GM19372 (cell line): ENCODE results near the gene NSUN6.

Source experiments
- ATAC-seq: cut with Tn5 transposase; IDR thresholded peaks from one replicate; pipeline ENCODE4 v1.9.1; 2021; ENCODE audit warnings: mild to moderate bottlenecking, low read depth, moderate library complexity; ENCODE audit not compliant: unreplicated experiment

NSUN6 gene

DNA sequence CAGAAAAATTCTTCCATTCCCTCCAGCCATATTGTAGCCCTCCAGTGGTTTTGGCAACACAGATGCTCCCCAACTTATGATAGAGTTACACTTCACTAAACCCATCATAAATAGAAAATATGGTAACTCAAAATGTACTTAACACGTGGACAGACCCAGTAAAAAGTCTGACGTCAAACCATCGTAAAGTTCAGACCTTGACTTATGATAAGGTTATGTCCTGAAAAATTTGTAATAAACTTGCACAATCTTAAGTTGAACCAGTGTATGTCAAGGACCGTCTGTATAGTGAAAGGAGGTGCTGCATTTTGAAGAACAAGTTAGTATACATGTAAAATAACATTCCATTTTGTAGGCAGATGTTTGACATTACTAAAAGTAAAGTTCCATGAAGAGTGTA, 142.8 kb downstream of the NSUN6 start:
- ATAC-seq: no peak

DNA sequence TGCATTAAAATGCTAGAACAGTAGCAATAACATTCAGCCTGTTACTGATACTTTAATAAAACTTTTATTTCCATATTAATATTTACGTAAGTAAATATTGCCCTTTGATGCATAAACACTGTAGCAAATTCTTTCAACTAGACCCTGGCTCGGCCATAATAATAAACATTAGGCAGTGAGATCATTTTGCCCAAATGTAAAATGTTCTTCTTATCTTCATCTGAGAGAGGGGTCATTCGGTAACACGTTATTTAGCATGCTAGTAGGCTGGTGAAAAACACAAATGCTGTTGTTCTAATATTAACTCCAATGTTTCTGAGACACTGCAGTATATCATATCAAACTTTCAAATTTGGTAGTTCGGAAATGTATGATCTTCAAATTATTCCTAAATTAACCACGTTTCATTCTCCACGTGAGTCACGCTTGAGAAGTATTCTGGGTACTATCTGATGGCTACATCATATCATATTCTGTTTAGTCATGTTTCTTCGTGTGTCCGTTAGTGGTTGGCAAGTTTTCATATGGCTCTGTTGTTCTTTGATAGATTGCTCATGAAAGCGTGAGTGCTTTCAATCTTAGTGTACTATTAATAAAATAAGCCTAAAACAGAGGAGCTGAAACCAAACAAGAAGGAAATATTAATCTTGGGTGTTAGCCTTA, 145.8 kb downstream of the NSUN6 start:
- ATAC-seq: no peak

DNA sequence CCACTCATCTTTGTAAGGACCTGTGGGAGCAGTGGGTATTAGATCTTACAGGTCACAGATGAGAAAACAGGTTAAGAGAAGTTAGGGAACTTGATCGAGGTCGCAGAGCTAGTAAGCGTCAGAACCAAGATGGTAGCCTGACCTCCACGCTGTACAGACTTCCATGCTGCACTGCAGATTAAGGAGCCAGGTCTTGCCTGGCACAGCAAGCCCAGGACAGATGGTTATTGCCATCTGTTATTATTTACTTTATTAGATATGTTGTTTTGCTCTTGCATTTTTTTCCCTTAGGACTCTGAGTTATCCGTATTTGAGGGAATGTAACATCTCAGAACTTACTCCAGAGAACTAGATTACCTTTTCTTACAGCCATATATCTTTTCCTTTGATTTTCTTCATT, 147.2 kb downstream of the NSUN6 start:
- ATAC-seq: no peak

DNA sequence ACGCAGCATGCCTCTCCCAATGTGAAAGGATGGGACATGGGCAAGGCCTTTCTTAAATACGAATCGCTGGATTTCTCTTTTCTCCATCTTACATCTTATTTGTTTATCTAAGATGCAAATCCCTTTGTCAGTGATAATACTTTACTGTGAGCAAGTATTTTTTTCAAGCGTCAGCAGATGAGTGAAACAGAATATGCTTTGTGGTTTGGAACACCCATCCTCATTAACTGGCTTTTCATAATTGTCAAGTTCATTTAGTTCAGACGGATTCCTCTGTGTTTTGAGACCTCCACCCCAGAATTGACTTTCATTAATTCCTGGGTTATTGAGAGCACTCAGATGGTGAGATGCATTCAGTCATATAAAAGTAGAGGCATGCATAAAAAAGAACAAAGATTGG, 149.8 kb downstream of the NSUN6 start:
- ATAC-seq: peak; percentile 16

DNA sequence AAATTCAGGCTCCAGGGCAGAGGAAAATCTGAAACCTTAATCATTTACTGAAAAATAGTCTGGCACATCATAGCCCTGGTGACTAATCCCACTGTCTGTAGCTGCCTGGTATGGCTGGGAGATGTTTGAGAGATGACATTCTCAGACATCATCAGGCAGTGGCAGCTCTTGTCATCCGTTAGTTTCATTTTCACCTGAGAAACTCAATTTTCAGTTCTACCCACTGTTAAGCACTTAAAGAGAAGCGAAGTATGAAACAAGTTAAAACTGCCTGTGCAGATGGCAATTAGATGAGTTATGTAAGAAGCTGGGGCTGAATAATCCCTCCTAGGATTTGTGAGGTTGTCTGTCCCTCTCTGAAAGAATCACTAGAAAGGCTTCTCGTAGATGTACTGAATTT, 150.2 kb downstream of the NSUN6 start:
- peak; percentile 85 for ATAC-seq

DNA sequence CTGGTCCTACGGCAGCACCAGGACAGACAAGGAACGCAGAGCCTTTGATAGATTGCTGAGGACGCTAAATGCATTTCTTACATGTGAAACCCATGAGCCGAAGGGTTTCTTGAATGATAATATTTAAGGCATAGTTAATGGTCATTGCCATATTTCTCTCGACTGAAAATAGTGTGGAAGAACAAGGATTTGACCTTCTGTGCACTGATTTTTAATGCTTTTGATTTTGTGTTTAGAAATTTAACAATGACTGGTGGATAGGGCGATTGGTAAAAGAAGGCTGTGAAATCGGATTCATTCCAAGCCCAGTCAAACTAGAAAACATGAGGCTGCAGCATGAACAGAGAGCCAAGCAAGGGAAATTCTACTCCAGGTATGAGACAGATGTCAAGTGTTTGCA, 150.8 kb downstream of the NSUN6 start:
- no peak for ATAC-seq

DNA sequence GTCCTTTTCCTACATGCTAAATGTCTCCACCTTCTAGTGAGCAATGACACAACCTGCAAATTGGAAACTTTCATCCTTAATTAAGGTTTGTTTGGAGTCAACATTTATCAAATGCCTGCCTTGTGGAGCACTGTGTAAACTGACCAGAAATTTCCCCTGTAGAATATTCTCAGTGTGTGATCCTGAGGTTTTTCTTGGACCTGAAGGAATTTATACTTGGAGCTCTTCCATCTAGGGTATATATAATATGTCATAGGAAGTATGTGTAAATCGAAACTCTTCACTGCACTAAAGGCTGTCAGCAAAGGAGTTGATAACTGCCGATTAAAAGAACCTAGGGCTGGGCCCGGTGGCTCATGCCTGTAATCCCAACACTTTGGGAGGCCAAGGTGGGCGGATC, 152.4 kb downstream of the NSUN6 start:
- ATAC-seq: no peak

DNA sequence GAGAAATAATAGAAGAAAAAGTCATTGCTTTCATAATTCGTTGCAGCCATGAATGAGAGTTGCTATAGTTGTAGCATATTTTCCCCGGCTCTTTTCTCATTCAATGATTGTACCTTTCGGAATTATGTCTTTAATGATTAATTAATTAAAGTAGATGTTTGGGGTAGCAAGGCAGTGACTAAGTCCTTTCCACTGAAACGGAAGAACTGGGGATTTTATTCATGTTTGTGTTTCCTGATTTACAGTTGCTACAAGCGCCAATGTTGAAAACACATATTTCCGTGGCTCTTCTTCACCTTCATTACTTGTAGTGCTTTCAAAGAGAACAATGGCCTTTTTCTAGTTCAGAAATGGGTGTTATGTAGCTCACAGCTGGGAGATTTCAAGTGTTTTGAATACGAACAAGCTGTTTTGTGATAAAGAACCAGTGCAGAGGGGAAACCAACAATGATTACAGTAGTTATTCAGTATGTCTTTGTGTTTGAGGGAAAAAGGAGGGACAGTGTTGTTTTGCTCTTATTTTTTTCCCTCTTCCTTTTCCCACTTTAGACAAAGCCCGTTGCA, 153.5 kb downstream of the NSUN6 start:
- ATAC-seq: no peak
